LNCaP clone FGC (cell line): ENCODE measurements around the gene HCN4.

Source experiments
- DNase-seq: peaks from one replicate; pipeline ENCODE4 v3.0.0-alpha.2; 2011; ENCODE audit warnings: low read depth
- H3K4me3 ChIP-seq: 2 replicates; pipeline ENCODE4 v1.5.1; 2011; ENCODE audit warnings: mild to moderate bottlenecking, low read depth, low read length, control low read depth
- CTCF ChIP-seq: IDR thresholded peaks from 2 replicates; pipeline ENCODE4 v1.5.1; 2012; ENCODE audit warnings: mild to moderate bottlenecking; ENCODE audit not compliant: control insufficient read depth, insufficient read depth; ENCODE audit errors: extremely low read depth

HCN4 gene

GRCh38 chr15:73352082-73352481, 16.7 kb downstream of the HCN4 start:
- no peak for DNase-seq
- no peak for TF ChIP-seq CTCF
- no peak overlapping the region for H3K4me3 ChIP-seq

- no peak for DNase-seq
- TF ChIP-seq CTCF, result no peak
Observed at GRCh38 chr15:73349191-73349590, 19.6 kb downstream of the HCN4 start.

GRCh38 chr15:73346735-73347312, 21.9 kb downstream of the HCN4 start:
- no peak for TF ChIP-seq CTCF
- no peak overlapping the region for H3K4me3 ChIP-seq
- DNase-seq, result peak; percentile 41

More at GRCh38 chr15:73349191-73349590, 19.6 kb downstream of the HCN4 start:
- no peak overlapping the region for H3K4me3 ChIP-seq

GRCh38 chr15:73345658-73346057, 23.1 kb downstream of the HCN4 start:
- no peak overlapping the region for H3K4me3 ChIP-seq
- no peak for DNase-seq
- no peak for TF ChIP-seq CTCF

GRCh38 chr15:73344056-73344455, 24.7 kb downstream of the HCN4 start:
- no peak for DNase-seq
- no peak overlapping the region for H3K4me3 ChIP-seq
- TF ChIP-seq CTCF, result no peak

- DNase-seq, result no peak
- H3K4me3 ChIP-seq, result no peak overlapping the region
- TF ChIP-seq CTCF, result no peak
Observed at GRCh38 chr15:73341886-73342600, 26.7 kb downstream of the HCN4 start.

- H3K4me3 ChIP-seq, result no peak overlapping the region
- TF ChIP-seq CTCF, result no peak
- no peak for DNase-seq
Observed at GRCh38 chr15:73340502-73341192, 28.1 kb downstream of the HCN4 start.
